MCF 10A (cell line): Measurements from ENCODE around the gene MARCOL. TPM values are rescaled to one million over a fixed set of nuclear protein-coding genes. Genes with fewer than 3 reads are reported as not detected.

Experiments
- Bru-seq: library from RNA; stranded (reverse); fragments of 400-500 nt; gene quantifications from one replicate; lab custom pipeline; 2021; lab: Mats Ljungman, UMichigan
- BruChase-seq, 2 experiments: library from RNA; stranded (reverse); fragments of 400-500 nt; gene quantifications; one replicate each; lab custom pipeline; 2021; lab: Mats Ljungman, UMichigan
- BruUV-seq: library from RNA; stranded (reverse); fragments of 400-500 nt; replicated peaks from 2 replicates; lab custom pipeline; 2021; lab: Mats Ljungman, UMichigan
- CTCF ChIA-PET: fragments of 300-600 bp; sonication (Branson Sonifier 250); formaldehyde crosslinking; extraction: SDS; loops from one replicate; lab custom pipeline; 2021; ENCODE audit warnings: antibody characterized with exemption, inconsistent platforms; lab: Yijun Ruan, JAX
- POLR2A ChIA-PET: fragments of 300-600, 350-650 bp; sonication (Branson Sonifier 250); formaldehyde crosslinking; extraction: SDS; loops from one replicate; lab custom pipeline; 2020; ENCODE audit warnings: antibody characterized with exemption, inconsistent platforms; lab: Yijun Ruan, JAX
- DNase-seq: peaks from one replicate; pipeline ENCODE4 v3.0.0-alpha.2; 2018; ENCODE audit not compliant: unreplicated experiment
- H3K27ac Mint-ChIP-seq: one replicate; pipeline ENCODE4 v1.8.0; 2022; ENCODE audit warnings: mild to moderate bottlenecking, low read depth, mixed read lengths; ENCODE audit not compliant: unreplicated experiment
- H3K27me3 Mint-ChIP-seq: one replicate; pipeline ENCODE4 v1.8.0; 2022; ENCODE audit warnings: mixed read lengths; ENCODE audit not compliant: insufficient read depth, unreplicated experiment
- H3K36me3 Mint-ChIP-seq: one replicate; pipeline ENCODE4 v1.8.0; 2022; ENCODE audit warnings: mild to moderate bottlenecking, moderate library complexity, mixed read lengths; ENCODE audit not compliant: insufficient read depth, unreplicated experiment
- H3K4me1 Mint-ChIP-seq: one replicate; pipeline ENCODE4 v1.8.0; 2022; ENCODE audit warnings: mixed read lengths; ENCODE audit not compliant: insufficient read depth, unreplicated experiment
- H3K4me3 Mint-ChIP-seq: one replicate; pipeline ENCODE4 v1.8.0; 2022; ENCODE audit warnings: mild to moderate bottlenecking, moderate library complexity, mixed read lengths; ENCODE audit not compliant: unreplicated experiment
- H3K9me3 Mint-ChIP-seq: one replicate; pipeline ENCODE4 v1.8.0; 2022; ENCODE audit warnings: mixed read lengths; ENCODE audit not compliant: unreplicated experiment
- CTCF ChIP-seq: fragments of 200-600 bp; IDR thresholded peaks from one replicate; pipeline ENCODE4 v1.8.0; 2022; ENCODE audit warnings: antibody characterized with exemption, mild to moderate bottlenecking; ENCODE audit not compliant: unreplicated experiment
- intact Hi-C: fragments of 100-400 bp; cut with micrococcal nuclease; formaldehyde crosslinking; loops from 2 replicates; pipeline ENCODE4 v1.14.1; 2022
- long read RNA-seq: library from polyadenylated mRNA; stranded (forward); transcript quantifications from one replicate; pipeline ENCODE4 v2.0.0, GENCODE V29; 2022
- total RNA-seq: library from RNA; stranded (reverse); gene quantifications from 2 replicates; pipeline ENCODE4 v1.2.3, GENCODE V29; 2022

Gene MARCOL
- not detected in 2 replicates for total RNA-seq
- Bru-seq, nascent RNA: percentile 3 among the genes with signal in this experiment
- not detected for BruChase-seq, experiment 1, labeled RNA remaining after a 6-hour chase
- not detected for BruChase-seq, experiment 2, labeled RNA remaining after a 2-hour chase
- long read RNA-seq: 0 reads

- intact Hi-C loops: no loop called here
- H3K4me3 Mint-ChIP-seq: no peak within 1 kb of the TSS
- BruUV-seq: no TSS peak
- TF ChIP-seq CTCF: no peak
- H3K36me3 Mint-ChIP-seq: no peaks in the 10 kb centered on the region
- H3K9me3 Mint-ChIP-seq: no peaks in the 10 kb centered on the region
- no peaks in the 10 kb centered on the region for H3K27me3 Mint-ChIP-seq
- POLR2A ChIA-PET: no interaction called here
- no peak within 1 kb of the TSS for H3K27ac Mint-ChIP-seq
- CTCF ChIA-PET: interaction anchor here (0.7 to 2.5 kb wide), 3 partner anchors 11 to 137 kb away, joined by 3 to 12 read pairs (median 4); no protein-coding TSS in a partner anchor
- DNase-seq: no peak
- H3K4me1 Mint-ChIP-seq: no peaks in the 10 kb centered on the region
Observed at GRCh38 chr5:148238418-148238794, at the start of gene MARCOL. MARCOL (plus strand) TSS chr5:148238525; CDS start chr5:148238598, 73 bp downstream.

GRCh38 chr5:148191010-148191409, 47.3 kb upstream of the MARCOL start:
- intact Hi-C loops: no loop called here
- no peaks in the 10 kb centered on the region for H3K27me3 Mint-ChIP-seq
- no peak for TF ChIP-seq CTCF
- no peak overlapping the region for H3K4me3 Mint-ChIP-seq
- peaks cover 13% of the 10 kb centered on the region for H3K4me1 Mint-ChIP-seq
- ChIA-PET POLR2A (interaction anchor here (1.8 kb wide), 1 partner anchor 18 kb away, joined by 5 read pairs; no protein-coding TSS in a partner anchor), CTCF (interaction anchor here (0.7 to 5.2 kb wide), 5 partner anchors 12 to 796 kb away, joined by 3 to 21 read pairs (median 5); no protein-coding TSS in a partner anchor)
- no peaks in the 10 kb centered on the region for H3K9me3 Mint-ChIP-seq
- DNase-seq: no peak
- BruUV-seq: no TSS peak
- peaks cover 8% of the 10 kb centered on the region for H3K36me3 Mint-ChIP-seq
- H3K27ac Mint-ChIP-seq: no peak overlapping the region

- BruUV-seq: no TSS peak
- H3K27ac Mint-ChIP-seq: no peak overlapping the region
- CTCF ChIA-PET: interaction anchor here (0.6 to 5.2 kb wide), 4 partner anchors 14 to 1733 kb away, joined by 3 to 21 read pairs (median 4); no protein-coding TSS in a partner anchor
Observed at GRCh38 chr5:148193202-148193601, 45.1 kb upstream of the MARCOL start.

More at GRCh38 chr5:148193202-148193601, 45.1 kb upstream of the MARCOL start:
- H3K4me1 Mint-ChIP-seq: peaks cover 6% of the 10 kb centered on the region
- H3K36me3 Mint-ChIP-seq: peaks cover 8% of the 10 kb centered on the region
- intact Hi-C loops: no loop called here
- H3K9me3 Mint-ChIP-seq: no peaks in the 10 kb centered on the region
- POLR2A ChIA-PET: interaction anchor here (0.6 to 1.5 kb wide), 2 partner anchors 9 to 191 kb away, joined by 3 to 4 read pairs; partner anchors contain the start of gene FBXO38
- no peak overlapping the region for H3K4me3 Mint-ChIP-seq
- no peak for DNase-seq
- TF ChIP-seq CTCF: no peak
- no peaks in the 10 kb centered on the region for H3K27me3 Mint-ChIP-seq
